Fibroblast of skin of back (primary cell): ENCODE data around the gene ACYP2.
A peak's percentile ranks its signal among the peaks of the same experiment; 100 is the strongest.
"Not testable (repeated sequence)": the region's sequence is repeated elsewhere in the genome, so short reads cannot be mapped to it uniquely, and the experiment has no call there.

ENCODE experiments used
- DNase-seq: peaks from one replicate; pipeline ENCODE4 v3.0.0-alpha.2; 2013

ACYP2 gene

DNA sequence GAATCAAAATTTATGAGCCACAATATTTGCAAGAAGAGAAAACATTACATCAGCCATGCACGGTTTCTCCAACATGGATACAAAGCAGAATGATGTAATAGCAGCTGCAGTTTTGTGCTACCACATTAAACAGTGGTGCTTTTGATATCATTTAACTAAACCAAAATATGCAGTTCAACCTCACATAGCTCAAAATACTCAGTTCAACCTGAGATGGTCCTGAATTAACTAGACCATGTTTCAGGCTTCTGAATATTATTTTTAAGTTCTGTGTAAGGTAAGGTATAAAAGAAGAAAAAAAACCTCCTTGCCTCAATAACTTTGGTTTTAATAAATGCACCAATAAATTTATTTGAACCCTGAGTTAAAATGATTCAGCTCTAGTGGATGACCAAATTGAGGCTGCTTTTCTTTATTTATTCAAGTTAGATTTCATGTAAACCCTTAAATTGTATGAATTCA, 159.4 kb downstream of the ACYP2 start:
- peak; percentile 74 for DNase-seq

DNA sequence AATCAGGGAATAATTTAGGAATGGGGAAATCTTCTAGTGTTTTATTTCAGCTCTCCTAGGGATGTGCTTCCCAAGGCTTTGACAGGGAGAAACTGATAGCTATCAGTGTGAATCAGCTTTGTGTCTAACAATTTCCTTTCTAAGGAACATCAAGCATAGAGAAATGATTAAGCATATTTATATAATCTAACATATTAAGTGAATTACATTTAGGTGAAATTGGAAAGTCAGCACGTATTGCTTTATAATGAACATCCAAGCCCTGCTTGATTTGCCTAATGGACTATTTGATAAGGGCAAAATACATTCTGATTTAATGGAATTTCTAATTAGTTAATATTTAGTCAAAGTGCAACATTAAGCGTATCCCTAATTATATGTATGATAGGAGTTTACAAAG, 160.1 kb downstream of the ACYP2 start:
- no peak for DNase-seq

DNA sequence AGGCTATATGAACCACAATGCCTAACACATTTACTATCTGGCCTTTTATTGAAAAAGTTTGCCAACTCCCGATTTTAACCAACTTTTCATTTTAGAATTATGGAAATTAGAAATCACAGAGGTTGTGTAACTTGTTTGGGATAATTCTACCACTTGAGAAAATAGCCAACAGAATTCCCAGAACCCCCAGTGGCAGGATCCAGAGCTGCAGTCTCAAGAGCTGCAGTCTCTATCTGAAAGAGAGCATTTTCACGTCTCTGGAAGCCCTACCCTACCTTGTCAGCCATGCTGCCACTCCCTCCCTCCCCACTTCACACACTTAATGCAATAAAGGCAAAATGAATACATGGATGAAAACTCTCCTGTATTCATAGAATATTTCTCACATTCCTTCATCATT, 164.0 kb downstream of the ACYP2 start:
- no peak for DNase-seq

GRCh38 chr2:54284826-54285225, 169.4 kb downstream of the ACYP2 start:
- no peak for DNase-seq

DNA sequence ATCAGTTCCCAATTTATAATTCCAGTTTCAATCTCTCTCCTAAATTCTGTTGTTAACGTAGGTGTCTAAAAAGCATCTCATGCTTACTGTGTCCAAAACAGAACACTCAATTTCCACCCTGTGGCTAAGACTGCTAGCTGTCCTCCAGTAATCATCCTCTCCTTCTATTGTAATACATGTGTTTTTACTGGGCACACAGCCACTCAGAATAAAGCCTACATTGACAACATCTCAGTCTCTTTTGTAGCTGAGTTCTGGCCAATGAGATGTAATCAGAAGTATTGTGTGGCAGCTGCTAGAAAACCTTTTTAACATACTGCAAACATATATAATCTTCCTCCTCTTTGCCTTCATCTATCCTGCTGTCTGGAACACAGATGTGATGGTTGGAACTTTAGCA, 170.0 kb downstream of the ACYP2 start:
- no peak for DNase-seq

DNA sequence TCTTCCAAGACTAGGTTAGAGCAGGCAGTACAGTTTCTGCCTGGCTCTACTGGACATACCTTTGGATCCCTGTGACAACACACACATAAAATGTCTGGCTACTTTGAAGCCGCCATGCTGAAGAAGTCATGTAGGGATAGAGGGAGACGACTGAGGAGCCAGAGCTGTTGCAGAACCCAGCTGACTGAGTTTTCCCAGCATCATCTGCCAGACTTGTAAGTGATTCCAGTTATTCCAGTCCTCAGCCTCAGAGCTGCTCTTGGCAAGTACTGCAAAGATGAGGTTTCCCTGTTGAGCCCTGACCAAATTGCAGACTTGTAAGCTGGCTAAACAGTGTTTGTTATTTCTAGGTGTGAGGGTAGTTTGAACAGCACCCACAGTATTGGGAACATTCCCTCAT, 172.1 kb downstream of the ACYP2 start:
- DNase-seq, result no peak

DNA sequence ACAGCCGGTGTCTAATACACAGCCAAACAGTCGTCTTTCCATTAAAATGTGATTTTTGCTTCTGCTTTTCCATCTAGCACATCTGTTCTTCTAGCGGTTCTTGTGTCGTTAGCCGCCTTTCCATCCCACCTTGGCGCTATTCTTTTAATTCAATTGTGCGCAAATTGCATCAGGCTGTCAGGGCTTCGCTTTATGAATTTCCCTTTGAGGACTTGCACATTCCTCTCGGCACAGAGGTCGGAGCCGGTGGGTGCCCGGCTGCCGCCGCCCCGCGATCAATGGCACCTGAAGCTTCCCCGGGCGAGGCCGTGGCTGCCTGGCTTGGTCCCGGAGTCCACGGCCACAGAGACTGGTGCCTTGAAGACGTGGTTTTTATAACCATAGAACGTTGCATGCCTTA, 174.5 kb downstream of the ACYP2 start:
- DNase-seq, result no peak

- no peak for DNase-seq
Observed at GRCh38 chr2:54290356-54291025, 175.1 kb downstream of the ACYP2 start.

DNA sequence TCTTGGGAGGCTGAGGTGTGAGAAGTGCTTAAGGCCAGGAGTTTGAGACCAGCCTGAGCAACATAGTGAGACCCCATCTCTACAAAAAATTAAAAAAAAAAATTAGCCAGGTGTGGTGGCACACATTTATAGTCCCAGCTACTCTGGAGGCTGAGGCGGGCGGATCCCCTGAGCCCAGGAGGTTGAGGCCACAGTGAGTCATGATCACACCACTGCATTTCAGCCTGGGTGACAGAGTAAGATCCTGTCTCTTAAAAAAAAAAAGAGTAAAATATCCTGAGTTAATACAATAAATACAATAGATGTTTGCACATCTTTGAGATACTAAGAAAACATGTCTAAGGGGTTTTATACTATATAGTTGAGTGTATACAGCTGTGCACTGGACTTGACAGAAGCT, 179.2 kb downstream of the ACYP2 start:
- DNase-seq, result peak; percentile 17

DNA sequence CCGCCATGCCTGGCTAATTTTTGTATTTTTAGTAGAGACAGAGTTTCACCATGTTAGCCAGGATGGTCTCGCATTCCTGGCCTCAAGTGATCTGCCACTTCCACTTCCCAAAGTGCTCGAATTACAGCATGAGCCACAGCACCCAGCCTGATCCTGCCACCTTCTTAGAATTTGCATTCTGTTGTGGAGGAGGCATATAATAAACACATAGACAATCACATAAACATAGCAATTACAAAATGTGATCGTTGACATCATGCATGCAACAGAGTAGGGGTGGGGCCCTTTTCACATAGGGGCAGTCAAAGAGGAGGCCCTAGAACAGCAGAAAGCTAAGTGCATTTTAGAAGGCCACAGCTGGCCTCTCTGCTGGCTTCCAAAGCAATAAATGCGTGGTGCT, 180.5 kb downstream of the ACYP2 start:
- no peak for DNase-seq

GRCh38 chr2:54298514-54298913, 183.1 kb downstream of the ACYP2 start:
- DNase-seq, result no peak

GRCh38 chr2:54303631-54304030, 188.2 kb downstream of the ACYP2 start:
- DNase-seq, result no peak

DNA sequence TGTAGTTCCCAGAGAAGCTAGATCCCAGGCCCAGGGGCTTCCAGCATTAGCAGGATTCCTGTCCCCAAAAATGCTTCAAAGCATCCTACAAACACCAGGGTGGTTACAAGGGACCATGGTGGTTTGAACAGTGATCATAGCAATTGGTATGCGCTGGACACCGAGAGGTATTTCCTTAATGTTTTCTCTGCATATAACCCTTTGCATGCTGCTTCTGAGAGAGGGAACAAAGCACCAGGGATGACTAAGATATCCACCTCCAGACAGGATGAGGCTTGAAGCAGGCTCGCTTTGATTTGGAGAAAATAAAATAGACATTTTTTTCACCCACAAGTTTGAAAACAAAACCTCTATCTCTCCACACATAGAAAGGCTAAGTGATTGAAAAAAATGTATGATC, 191.1 kb downstream of the ACYP2 start:
- peak; percentile 85 for DNase-seq

- DNase-seq, result peak; percentile 52
Observed at GRCh38 chr2:54308186-54308585, 192.8 kb downstream of the ACYP2 start.

GRCh38 chr2:54308782-54309181, 193.4 kb downstream of the ACYP2 start:
- DNase-seq, result no peak

- peak; percentile 48 for DNase-seq
Observed at GRCh38 chr2:54310311-54310710, 194.9 kb downstream of the ACYP2 start.

DNA sequence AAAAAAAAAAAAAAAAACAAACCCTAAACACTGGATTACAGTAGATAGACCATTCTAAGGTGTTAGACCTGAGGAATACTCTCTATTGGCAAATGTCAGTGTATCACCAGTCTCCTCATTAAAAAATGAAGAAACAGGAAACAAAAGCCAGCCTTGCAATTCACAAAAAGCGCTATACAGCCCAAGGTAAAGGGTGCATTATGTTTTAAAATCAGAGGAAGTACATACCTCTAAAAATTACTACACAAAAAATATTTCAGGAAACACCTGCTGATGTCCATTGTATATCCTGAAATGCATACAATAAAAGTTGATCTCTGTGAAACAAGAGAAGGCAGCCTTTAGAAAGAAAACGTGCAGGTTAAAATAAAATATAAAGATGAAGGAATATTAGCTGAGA, 195.5 kb downstream of the ACYP2 start:
- no peak for DNase-seq

DNA sequence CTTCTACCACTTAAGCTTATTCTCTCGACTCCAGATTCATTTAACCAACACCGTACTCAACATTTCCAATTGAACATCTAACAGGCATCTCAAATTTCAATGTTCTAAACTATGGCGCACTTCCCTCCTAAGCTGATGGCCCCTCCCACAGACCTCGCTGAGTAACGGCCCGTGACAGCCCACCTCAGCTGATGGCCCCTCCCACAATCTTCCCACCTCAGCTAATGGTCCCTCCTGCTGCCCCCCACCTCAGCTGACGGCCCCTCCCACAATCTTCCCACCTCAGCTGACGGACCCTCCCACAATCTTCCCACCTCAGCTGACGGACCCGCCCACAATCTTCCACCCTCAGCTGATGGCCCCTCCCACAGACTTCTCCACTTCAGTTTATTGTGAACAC, 197.7 kb downstream of the ACYP2 start:
- DNase-seq, result no peak

- no peak for DNase-seq
Observed at GRCh38 chr2:54317973-54318372, 202.6 kb downstream of the ACYP2 start.

- DNase-seq, result no peak
Observed at GRCh38 chr2:54318821-54319220, 203.4 kb downstream of the ACYP2 start.

- no peak for DNase-seq
Observed at GRCh38 chr2:54321047-54321446, 205.6 kb downstream of the ACYP2 start.

DNA sequence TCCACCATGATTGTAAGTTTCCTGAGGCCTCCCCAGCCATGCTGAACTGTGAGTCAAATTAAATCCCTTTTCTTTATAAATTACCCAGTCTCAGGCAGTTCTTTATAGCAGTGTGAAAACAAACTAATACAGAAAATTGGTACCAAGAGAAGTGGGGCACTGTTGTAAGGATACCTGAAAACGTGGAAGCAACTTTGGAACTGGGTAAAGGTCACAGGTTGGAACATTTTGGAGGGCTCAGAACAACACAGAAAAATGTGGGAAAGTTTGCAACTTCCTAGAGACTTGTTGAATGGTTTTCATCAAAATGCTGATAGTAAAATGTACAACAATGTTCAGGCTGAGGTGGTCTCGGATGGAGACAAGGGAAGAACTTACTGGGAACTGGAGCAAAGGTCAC, 209.1 kb downstream of the ACYP2 start:
- DNase-seq, result not testable (repeated sequence)

DNA sequence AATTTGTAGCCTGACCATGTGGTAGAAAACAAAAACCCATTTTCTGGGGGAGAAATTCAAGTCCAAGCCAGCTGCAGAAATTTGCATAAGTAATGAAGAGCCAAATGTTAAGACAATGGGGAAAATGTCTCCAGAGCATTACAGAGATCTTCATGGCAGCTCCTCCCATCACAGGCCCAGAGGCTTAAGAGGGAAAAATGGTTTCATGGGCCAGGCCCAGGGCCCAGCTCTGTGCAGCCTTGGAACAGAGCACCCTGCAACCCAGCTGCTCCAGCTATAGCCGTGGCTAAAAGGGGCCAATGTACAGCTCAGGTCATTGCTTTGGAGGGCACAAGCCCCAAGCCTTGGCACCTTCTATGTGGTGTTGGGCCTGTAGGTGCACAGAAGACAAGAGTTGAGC, 209.7 kb downstream of the ACYP2 start:
- no peak for DNase-seq

DNA sequence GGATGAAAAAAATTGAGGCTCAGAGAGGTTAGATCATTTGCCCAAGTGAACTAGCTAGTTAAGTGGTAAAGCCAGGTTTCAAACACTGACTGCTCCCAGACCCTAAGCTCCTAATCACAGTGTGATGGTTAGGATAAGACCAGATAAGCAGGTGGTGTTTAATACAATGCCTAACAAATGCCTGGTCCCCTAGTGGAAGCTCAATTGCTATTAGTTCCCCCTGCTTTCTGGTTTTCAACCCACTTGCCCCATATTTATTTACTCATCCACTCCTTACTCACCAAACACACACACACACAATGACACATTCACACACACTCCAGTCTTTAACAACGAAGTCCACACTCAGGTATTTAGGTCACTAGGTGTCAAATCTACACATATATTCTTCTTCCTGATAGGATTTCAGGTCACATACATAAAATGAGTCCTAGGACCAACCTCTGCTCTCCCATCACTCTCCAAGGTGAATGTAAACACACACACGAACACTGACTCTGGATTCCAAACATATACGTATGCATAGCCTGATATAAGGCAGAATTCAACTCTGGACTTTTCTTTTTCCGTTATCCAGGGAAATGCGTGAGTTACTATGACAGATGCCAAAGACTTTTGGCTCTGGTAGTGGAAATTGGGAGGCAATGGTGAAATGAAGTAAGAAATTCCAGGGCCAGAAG, 214.2 kb downstream of the ACYP2 start:
- no peak for DNase-seq
